HG03520 (cell line): ENCODE data around the gene UGT1A3.
"Not testable (repeated sequence)": the region's sequence is repeated elsewhere in the genome, so short reads cannot be mapped to it uniquely, and the experiment has no call there.

Source experiments
- ATAC-seq: cut with Tn5 transposase; IDR thresholded peaks from one replicate; pipeline ENCODE4 v1.9.1; 2021; ENCODE audit warnings: mild to moderate bottlenecking, moderate library complexity; ENCODE audit not compliant: unreplicated experiment

UGT1A3 gene

DNA sequence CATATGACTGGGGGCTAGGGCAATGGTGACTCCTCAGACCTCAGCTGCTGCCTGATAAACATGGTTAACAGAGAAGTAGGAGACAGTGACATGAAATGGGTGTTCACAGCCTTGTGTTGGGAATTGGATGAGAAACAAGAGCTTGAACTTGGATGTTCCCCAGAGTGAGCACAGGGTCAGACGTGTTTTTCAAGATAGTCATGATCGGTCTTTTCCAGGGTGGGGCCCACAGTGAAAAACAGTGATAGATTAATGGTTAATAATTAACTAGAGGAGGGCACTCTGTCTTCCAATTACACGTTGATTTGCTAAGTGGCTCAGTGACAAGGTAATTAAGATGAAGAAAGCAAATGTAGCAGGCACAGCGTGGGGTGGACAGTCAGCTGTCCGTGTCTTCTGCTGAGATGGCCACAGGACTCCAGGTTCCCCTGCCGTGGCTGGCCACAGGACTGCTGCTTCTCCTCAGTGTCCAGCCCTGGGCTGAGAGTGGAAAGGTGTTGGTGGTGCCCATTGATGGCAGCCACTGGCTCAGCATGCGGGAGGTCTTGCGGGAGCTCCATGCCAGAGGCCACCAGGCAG, at the start of gene UGT1A3:
UGT1A3 (plus strand) TSS at position 320 of the 579 bp plus-strand sequence; CDS start at position 405, 85 bp downstream.
- no peak for ATAC-seq

DNA sequence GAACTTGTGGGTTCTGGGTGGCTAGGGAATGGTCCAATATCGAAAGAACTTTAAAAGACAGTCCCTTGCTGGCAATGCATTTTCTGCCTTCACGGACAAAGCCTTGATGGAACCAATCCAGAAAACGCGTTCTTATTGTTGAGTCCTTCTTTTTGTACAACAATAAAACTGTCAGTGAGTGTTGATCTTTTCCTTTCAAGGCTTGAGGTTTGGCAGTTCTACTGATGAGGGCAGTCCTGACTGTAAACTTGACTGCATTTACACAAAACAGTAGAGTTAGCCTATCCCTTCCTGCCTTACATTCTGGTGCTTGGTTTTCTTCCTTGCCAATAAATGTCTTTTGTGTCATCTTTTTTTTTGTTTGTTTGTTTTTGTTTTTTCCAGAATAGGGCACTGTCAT, 49.6 kb upstream of the UGT1A3 start:
- no peak for ATAC-seq

DNA sequence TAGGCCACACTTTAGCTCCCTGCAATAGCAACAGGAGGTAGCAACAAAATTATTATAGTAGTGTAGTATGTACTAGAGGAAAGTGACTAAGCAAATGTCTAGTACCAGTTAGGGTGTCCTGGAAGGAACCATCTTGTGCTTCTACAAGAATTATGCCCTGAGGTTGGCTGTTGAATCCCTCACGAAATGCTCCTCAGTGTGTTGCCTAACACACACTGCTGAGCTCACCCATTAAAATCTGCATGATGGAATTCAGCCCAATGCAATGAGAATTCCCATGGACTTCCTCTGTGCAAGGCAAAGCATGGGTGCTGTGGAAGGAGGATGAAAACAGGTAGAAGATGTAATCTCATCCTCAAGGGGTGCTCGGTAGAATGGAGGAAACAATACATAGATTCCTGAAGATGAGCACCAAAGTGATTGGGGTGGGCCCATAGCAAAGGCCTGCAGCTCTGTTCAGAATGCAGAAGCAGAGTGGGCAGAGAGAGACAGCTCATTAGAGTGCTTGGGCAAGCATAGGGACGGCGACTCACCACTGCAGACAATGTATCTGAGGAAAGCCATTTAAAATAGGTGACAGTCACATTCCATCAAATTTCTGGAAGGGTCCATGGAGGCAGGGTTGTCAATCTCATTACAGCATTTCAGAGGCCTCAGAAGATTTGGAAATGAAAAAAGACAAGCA, 48.3 kb upstream of the UGT1A3 start:
- no peak for ATAC-seq

DNA sequence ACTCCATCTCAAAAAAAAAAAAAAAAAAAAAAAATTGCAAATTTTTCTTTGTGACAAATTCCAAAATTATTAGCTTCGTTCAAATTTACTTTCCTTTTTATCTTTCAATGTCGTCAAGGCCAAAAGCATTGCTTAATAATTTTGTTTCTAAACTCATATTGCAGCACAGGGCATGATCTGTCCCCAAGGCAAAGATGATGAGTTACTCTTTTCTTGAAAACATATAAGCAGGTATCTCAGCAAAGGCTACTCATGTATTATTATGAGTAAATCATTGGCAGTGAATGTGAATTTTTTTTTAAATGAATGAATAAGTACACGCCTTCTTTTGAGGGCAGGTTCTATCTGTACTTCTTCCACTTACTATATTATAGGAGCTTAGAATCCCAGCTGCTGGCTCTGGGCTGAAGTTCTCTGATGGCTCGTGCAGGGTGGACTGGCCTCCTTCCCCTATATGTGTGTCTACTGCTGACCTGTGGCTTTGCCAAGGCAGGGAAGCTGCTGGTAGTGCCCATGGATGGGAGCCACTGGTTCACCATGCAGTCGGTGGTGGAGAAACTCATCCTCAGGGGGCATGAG, 47.2 kb upstream of the UGT1A3 start, which contains the start of gene UGT1A7:
UGT1A7 (plus strand) TSS at position 381 of the 579 bp plus-strand sequence; CDS start at position 418, 37 bp downstream.
- ATAC-seq = no peak

DNA sequence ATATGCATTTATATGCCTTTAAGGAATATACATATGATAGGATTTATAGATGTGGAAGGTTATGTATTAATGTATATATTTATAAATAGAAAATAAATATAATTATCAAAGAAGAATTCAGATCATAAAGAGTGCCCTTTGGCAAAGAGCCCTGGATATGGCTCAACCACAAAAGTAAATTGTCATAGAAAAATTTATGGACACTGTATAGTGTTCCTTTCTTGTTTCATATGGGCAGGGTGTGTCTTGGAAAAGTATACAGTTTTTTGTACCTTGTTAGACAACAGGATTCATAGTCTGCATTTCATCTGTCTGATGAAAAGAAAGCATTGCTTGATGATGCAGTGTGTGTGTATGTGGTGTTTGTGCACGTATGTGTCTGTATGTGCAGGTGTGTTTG, 44.2 kb upstream of the UGT1A3 start:
- no peak for ATAC-seq

DNA sequence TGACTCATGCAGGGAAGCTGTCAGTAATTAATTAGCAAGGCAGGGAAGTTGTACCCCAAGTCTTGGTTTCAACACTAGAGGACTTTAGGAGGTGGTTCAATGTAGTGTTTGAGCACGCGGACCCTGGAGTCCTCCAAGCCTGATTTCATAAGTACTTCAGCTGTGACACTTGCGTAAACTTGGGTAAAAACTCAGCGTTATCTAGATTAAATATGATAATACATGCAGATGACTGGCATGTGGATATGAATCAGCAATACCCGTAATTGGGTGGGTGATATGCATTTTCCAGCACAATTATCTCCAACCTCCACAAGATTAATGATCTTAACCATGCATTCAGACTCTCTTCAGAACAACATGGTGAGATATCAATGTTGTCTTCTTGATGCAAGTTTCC, 41.9 kb upstream of the UGT1A3 start:
- no peak for ATAC-seq

DNA sequence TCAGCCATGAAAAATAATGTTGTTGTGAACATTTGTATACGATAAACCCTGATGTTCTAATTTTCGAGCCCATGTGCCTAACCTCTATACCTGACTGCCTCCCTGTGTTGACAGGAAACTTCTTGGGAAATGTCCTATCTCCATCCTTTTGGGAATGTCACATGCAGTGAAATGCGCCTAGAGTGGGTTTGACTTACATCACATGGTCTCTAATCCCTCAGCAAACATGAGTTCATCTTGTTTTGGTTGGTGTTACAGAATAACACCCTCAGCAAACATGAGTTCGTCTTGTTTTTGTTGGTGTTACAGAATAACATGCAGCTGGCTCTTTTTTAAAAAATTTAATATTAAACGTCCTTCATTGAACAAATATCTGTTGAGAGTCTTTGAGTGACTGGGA, 40.5 kb upstream of the UGT1A3 start:
- ATAC-seq = no peak

DNA sequence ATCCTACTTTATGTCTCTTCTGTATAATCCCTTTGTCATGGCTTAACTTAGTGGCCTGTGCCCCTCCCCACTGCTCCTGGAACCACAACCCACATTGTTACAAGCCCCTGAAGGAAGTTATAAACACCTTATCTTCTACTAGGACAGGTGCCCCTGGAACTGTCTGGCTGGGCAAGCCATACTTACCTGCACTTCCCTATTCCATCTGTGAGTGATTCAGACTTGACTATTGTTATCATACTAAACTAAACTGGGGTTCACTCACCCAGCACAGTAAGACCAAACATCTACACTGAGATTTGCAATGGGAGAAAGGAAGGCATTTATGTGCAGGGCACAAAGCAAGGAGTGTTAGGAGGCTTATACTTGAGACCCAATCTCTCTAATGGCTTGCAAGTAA, 39.8 kb upstream of the UGT1A3 start:
- no peak for ATAC-seq

DNA sequence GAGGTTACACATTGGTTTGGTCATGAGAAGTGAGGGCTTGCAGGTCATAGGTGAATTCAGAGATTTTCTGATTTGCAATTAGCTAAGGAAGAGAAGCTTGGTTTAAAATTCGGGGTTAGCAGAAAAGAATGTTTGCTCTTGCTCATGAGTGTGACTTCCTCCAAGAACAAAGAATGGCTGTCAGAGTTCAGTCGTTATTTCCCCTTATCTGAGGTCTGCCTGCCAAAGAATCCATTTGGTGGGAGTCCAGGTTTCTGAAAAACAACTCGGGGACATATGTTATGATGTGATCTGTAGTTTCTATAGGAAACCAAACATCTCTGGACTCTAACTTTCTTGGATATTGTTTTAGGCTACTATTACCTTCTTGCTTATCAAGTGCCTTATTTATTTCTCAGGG, 39.3 kb upstream of the UGT1A3 start:
- no peak for ATAC-seq

DNA sequence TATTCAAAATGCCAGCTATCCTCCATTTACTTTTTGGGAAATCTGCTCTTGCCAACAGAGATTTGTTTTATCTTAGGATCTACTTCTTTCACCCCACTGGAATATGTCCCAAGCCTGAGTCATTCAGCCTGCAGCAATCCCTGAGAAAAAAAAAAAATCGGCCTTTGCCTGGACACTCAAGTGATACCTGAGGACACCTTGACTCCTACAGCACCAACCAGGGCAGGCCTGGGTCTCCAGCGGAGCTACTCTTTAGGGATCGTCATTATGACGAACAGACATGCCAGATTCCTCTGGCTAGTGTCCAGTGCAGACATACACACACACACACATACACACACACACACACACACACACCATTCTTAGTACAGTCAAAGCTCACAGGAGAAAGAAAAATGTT, 38.4 kb upstream of the UGT1A3 start:
- ATAC-seq = no peak

DNA sequence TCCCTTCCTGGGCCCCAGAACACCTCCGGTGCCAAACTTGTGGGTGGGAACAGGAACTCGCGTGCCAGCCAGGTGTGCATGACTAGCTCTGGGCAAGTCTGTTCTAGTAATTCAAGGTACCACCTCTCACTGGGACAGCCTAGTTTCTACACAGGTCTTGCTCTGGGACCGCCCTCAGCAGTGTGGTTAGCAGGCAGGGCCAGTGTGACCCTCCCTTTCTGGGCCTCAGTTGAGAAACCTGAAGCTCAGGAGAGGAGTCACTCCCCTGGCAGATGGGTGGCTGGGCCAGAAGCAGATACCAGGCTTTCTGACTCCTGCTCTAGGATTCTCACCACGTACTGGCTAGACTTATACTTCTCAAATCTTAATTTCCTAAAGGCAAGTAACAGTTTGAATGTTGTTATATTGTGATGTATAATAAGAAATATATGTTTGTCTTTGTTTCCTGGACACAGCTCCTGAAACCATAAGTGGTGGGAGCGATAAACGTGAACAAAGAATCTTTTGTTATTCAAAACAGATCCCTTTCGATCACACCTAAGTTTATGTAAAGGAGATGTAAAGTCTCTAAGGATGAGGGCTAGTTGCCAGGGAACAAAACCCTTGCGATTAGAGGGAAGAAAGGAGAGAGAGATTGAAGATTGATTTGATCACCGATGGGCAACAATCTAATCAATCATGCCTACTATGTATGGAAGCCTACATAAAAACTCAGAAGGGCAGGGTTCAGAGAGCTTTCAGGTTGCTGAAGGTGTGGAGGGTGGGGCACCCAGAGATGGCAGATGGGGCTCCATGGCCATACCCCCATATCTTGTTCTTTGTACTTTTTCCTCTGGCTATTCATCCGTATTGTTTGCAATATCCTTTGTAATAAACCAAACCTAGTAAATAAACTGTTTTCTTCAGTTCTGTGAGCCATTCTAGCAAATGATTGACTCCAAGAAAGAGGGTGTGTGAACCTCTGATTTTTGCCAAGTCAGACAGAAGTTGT, 37.1 kb upstream of the UGT1A3 start:
- ATAC-seq = no peak

DNA sequence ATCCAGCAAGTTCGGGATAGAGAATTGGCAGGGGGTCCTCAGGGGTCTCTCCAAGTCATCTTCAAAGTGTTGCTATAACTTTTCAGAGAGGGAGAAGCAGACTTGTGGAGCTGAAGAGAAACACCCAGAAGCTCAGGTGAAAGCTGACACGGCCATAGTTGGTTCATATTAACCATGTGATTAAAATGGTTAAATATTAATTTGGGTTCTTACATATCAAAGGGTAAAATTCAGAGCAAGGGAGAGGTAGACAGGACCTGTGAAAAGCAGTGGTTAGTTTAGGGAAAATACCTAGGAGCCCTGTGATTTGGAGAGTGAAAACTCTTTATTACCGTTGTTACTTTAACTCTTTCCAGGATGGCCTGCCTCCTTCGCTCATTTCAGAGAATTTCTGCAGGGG, 36.2 kb upstream of the UGT1A3 start, which contains the start of gene UGT1A6:
UGT1A6 (plus strand) TSS at position 243 of the 400 bp plus-strand sequence; CDS start at position 358, 115 bp downstream.
- ATAC-seq = no peak

DNA sequence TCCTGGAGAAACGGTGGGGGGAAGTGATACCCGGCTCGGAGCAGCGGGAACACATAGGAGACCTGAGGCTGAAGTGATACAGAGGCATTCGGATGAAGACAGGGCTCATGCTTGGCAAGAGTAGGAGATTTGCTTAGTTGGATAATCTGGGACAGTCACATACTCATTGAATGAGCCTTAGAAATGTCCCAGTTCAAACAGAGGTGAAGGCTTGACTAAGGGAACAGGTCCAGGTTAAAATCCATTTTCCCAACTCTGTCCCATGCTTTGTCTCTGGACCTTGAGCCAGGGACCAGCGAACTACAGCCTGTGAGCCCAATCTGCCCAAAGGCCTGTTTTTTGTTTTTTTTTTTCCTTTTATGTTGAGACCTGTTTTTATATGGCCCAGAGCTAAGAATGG, 34.9 kb upstream of the UGT1A3 start:
- no peak for ATAC-seq

DNA sequence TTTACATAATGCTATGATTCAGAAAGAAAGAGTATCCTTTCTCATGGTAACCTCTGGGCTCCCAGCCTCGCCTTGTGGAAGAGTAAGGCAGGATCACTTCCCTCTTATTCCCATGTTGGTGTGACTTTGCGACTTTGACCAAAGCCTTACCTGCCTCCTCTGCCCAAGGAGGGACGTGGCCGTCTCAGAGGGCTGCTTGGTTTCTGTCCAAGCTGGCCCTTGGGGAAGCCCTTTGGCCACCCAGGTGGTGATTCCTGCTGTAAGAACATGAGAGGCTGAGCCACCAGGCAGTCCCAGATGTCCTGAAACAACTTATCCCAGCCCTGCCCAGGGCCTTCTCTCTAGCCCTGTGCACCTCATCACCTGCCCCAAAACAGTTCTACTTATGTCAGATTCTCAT, 30.1 kb upstream of the UGT1A3 start:
- no peak for ATAC-seq

DNA sequence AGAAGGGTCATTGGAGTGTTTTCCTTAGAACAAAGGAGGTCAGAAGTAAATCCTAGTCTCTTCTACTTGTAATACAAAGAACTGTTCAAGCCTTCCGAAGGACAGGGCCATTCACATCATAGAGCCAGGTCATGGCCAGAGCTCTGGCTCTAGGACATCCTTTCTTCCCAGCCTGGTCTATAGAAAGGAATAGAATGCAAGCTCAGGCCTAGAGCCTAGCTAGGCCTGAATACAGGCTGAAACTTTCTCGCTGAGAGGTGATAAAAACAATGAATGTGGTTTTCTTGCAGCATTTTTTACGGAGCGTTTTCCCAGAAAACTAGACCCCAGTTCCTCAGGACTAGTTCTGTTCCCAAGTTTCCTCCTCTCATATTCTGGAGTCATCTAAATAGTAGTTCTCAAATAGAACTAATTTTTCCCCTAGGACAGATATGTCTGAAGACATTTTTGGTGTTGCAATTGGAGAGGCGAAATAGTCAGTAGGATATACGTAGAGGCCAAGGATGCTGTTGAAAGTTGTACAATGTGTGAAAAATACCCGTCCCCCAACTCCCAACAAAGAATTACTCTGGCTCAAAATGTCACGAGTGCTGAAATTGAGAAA, 29.3 kb upstream of the UGT1A3 start:
- ATAC-seq = no peak

DNA sequence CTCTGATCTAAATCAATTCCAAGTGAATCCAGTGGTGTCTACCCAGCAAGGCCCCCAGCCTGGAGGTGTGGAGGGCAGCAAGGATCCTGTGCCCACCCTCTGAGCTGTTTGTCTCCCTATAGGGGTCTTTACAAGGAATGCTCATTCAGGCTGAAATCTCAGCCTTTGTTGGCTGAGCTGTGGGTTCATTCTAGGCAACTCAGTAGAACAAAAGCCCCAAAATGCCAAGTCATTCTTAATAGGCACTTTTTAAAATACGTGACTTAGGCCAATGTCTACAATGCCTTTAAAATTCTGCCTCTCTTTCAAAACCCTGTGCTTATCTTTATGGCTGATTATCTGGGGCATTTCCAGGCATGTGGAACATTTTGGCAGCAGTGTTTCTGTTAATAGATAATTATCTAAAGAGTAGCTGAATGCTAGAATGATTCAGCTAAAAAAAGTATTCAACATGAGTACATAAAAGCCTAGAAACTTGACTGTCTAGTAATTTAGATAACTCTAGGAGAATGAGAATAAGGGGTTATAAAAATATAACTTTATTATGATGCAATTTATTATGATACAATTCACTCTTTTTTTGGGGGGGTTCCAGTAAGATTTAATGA, 28.7 kb upstream of the UGT1A3 start:
- no peak for ATAC-seq

DNA sequence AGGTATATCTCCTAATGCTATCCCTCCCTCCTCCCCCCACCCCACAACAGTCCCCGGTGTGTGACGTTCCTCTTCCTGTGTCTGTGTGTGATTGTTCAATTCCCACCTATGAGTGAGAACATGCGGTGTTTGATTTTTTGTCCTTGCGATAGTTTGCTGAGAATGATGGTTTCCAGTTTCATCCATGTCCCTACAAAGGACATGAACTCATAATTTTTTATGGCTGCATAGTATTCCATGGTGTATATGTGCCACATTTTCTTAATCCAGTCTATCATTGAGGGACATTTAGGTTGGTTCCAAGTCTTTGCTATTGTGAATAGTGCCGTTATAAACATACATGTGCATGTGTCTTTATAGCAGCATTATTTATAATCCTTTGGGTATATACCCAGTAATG, 28.0 kb upstream of the UGT1A3 start:
- ATAC-seq = not testable (repeated sequence)

DNA sequence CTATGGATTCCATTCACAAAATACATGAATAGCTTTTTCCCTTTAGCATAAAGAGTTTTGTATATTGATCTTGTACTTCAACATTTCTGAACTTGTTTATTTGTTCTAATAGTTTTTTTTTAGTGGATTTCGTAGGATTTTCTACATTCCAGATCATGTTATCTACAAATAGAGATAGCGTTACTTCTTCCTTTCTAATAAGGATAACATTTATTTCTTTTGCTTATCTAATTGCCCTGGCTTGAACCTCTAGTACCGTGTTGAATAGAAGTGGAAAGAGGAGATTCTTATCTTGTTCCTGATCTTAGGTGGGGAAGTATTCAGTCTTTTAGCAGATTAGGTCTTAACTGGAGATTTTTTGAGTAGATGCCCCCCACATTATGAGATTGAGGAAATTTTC, 26.6 kb upstream of the UGT1A3 start:
- ATAC-seq = no peak

DNA sequence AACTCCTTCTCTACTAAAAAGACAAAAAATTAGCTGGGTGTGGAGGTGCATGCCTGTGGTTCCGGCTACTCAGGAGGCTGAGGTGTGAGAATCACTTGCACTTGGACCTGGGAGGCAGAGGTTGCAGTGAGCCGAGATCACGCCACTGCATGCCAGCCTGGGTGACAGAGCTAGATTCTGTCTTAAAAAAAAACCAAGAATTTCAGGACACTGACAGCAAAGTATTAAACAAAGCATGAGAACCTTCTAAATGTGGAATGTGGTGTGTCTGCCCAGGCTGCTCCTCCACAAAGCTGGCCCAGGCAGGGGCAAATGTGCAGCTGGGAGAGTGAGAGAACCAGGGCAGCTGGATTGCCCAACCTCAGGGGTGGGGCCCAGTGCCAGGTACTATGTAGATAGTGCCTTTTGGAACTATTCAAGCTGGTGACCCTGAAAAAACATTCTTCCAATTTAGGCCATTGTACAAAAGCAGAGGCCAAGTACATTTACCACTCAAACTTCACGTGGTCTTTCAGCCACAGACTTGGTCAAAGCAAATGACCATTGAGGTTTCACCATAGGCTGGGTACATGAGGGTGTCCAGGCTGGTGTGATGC, 22.8 kb upstream of the UGT1A3 start:
- ATAC-seq = no peak

DNA sequence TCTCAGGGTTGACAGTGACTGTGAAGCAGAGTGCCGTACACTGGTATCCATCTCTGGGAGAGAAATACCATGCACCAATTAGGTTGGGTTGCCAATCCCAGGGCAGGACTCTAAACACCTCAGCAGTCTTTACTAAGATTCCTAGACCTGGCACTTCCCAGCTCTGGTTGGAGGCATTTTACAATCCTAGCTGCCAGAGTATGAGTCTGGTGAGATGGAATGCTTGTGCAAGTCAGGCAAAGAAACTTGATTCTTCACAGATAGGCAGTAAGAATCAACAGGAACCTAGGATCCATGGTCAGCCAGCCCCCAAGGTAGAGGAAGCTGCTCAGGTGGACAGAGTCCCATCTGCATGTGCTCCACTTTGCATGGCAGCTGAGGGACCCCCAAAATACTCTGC, 22.1 kb upstream of the UGT1A3 start:
- ATAC-seq = no peak
